ENCODE measurements around the gene FKBP2.
A peak's percentile ranks its signal among the peaks of the same experiment; 100 is the strongest.

Gene FKBP2

GRCh38 chr11:64251753-64252002 lies 10.8 kb downstream of the FKBP2 start:
- Histone ChIP-seq H3K27ac (ENCODE audit: extremely low read depth, low read depth, low read length) (peak overlapping the region; percentile 3; the same call in 1 of the 2 replicates), H3K4me3 (ENCODE audit: low read depth, low read length) (peak overlapping the region; percentile 48), H3K4me1 (ENCODE audit: control insufficient read depth, insufficient read depth, low read length) (peaks cover 10% of the 10 kb centered on the region), H3K36me3 (ENCODE audit: control insufficient read depth in 2 of 2, insufficient read depth in 1 of 2, low read length in 2 of 2) (peaks cover 0 to 27% of the 10 kb centered on the region in 2 experiments; a peak in 1 of 3 replicates), H3K9me3 (ENCODE audit: control insufficient read depth, insufficient read depth, low read depth, low read length) (no peaks in the 10 kb centered on the region)
- TF ChIP-seq ZNF548 (tag by site-specific recombination; IDR thresholded peaks at IDR 0.05) (no peak), ZBTB26 (tag by site-specific recombination; optimal IDR thresholded peaks at IDR 0.05) (peak; percentile 10), ZNF280C (tag by site-specific recombination; IDR thresholded peaks at IDR 0.05) (no peak), ZNF521 (tag by site-specific recombination; IDR thresholded peaks at IDR 0.05) (no peak)
- ChIA-PET CTCF (interaction anchor here (0.6 to 3.6 kb wide), 17 partner anchors 9 to 485 kb away, joined by 3 to 48 read pairs (median 4); partner anchors contain the start of genes BAD and CATSPERZ), POLR2A (interaction anchor here (1.2 to 4.2 kb wide), 6 partner anchors 9 to 25 kb away, joined by 4 to 52 read pairs (median 6); partner anchors contain the start of genes FKBP2 and NUDT22)

DNA sequence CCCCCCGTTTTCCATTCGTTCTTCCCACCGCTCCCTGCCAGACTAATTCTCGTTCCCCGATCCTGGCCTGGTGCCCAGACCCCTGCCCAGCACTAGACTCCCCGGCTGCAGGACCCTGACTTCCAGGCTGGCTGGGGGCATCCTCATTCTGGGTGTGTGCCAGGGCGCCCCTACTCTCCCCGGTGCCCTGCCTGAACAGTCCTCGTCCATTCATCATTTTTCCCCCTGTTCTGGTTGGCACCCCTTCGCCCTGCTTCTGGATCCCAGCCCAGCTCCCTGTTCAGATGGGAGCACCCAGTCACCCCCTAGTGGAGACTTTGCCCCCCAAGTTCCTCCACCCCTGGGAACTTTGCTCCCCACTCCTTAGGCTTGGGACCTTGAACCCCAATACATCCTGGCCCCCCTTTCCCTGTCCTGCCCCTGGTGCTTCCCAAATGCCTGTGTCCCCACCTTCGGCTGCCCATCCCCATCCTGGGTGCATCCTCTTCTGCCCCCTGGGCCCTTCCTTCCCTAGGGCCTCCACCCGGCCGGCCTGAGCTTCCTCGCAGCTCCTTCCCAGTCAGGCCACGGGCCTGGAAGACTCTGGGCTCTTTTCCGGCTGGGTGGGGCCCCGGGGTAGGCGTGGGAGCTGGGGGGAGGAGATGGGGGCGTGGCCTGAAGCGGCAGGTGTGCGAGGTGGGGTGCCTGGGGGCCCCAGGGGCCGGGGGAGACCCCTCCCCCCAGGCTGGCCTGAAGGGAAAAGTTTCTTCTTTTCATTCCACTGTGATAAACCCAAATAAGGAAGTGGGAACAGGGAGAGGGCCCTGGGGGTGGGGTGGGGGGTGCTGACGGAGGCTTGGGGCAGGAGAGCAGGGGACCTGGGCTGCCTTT lies 11.3 kb downstream of the FKBP2 start:
- H3K27ac ChIP-seq (ENCODE audit: extremely low read depth, low read depth, low read length) = peak overlapping the region; percentile 3; the same call in 1 of the 2 replicates
- ChIA-PET CTCF (interaction anchor here (0.6 to 3.6 kb wide), 18 partner anchors 12 to 679 kb away, joined by 3 to 48 read pairs (median 4); partner anchors contain the start of genes BAD and CATSPERZ), POLR2A (interaction anchor here (0.5 to 4.2 kb wide), 11 partner anchors 8 to 1553 kb away, joined by 3 to 52 read pairs (median 4); partner anchors contain the start of genes ESRRA, FKBP2 and NUDT22)
- H3K36me3 ChIP-seq (ENCODE audit: control insufficient read depth in 2 of 2, insufficient read depth in 1 of 2, low read length in 2 of 2) = peaks cover 0 to 27% of the 10 kb centered on the region in 2 experiments; a peak in 2 of 3 replicates
- peak overlapping the region; percentile 48 for H3K4me3 ChIP-seq (ENCODE audit: low read depth, low read length)
- H3K4me1 ChIP-seq (ENCODE audit: control insufficient read depth, insufficient read depth, low read length) = peaks cover 10% of the 10 kb centered on the region
- no peaks in the 10 kb centered on the region for H3K9me3 ChIP-seq (ENCODE audit: control insufficient read depth, insufficient read depth, low read depth, low read length)
- TF ChIP-seq ZNF658 (tag by site-specific recombination; IDR thresholded peaks at IDR 0.05) (no peak), ZBTB17 (tag by site-specific recombination; IDR thresholded peaks at IDR 0.05) (peak; percentile 66), ZNF121 (tag by site-specific recombination; IDR thresholded peaks at IDR 0.05) (no peak), ZNF626 (tag by site-specific recombination; IDR thresholded peaks at IDR 0.05) (no peak), ZNF423 (tag by site-specific recombination; IDR thresholded peaks at IDR 0.05) (peak; percentile 84), ZNF37A (tag by site-specific recombination; IDR thresholded peaks at IDR 0.05) (no peak), ZNF133 (tag by site-specific recombination; IDR thresholded peaks at IDR 0.05) (no peak), KLF1 (tag by site-specific recombination; IDR thresholded peaks at IDR 0.05) (peak; percentile 47), ZBTB20 (tag by site-specific recombination; IDR thresholded peaks at IDR 0.05) (peak; percentile 20; the same call in 1 of the 2 replicates), ZNF202 (tag by site-specific recombination; IDR thresholded peaks at IDR 0.05; ENCODE audit: borderline replicate concordance) (no peak), HOXD13 (CRISPR knock-in tag; IDR thresholded peaks at IDR 0.05; ENCODE audit: borderline replicate concordance) (no peak), ZNF555 (tag by site-specific recombination; conservative IDR thresholded peaks at IDR 0.05) (no peak), ZNF280C (tag by site-specific recombination; IDR thresholded peaks at IDR 0.05) (no peak), ZBTB6 (tag by site-specific recombination; IDR thresholded peaks at IDR 0.05) (no peak), KLF9 (tag by site-specific recombination; IDR thresholded peaks at IDR 0.05; ENCODE audit: low read depth) (peak; percentile 77), ZBTB8A (tag by site-specific recombination; IDR thresholded peaks at IDR 0.05) (no peak), GLIS2 (tag by site-specific recombination; IDR thresholded peaks at IDR 0.05) (peak; percentile 93), OSR2 (tag by site-specific recombination; IDR thresholded peaks at IDR 0.05) (no peak)
- TF ChIP-seq, protein P1, sequence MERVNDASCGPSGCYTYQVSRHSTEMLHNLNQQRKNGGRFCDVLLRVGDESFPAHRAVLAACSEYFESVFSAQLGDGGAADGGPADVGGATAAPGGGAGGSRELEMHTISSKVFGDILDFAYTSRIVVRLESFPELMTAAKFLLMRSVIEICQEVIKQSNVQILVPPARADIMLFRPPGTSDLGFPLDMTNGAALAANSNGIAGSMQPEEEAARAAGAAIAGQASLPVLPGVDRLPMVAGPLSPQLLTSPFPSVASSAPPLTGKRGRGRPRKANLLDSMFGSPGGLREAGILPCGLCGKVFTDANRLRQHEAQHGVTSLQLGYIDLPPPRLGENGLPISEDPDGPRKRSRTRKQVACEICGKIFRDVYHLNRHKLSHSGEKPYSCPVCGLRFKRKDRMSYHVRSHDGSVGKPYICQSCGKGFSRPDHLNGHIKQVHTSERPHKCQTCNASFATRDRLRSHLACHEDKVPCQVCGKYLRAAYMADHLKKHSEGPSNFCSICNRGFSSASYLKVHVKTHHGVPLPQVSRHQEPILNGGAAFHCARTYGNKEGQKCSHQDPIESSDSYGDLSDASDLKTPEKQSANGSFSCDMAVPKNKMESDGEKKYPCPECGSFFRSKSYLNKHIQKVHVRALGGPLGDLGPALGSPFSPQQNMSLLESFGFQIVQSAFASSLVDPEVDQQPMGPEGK (tag by site-specific recombination; IDR thresholded peaks at IDR 0.05) = peak; percentile 67
- TF ChIP-seq, protein P2, sequence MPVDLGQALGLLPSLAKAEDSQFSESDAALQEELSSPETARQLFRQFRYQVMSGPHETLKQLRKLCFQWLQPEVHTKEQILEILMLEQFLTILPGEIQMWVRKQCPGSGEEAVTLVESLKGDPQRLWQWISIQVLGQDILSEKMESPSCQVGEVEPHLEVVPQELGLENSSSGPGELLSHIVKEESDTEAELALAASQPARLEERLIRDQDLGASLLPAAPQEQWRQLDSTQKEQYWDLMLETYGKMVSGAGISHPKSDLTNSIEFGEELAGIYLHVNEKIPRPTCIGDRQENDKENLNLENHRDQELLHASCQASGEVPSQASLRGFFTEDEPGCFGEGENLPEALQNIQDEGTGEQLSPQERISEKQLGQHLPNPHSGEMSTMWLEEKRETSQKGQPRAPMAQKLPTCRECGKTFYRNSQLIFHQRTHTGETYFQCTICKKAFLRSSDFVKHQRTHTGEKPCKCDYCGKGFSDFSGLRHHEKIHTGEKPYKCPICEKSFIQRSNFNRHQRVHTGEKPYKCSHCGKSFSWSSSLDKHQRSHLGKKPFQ (tag by site-specific recombination; IDR thresholded peaks at IDR 0.05) = no peak
